ENCODE data around the gene CCDC149. TPM values are rescaled to one million over a fixed set of nuclear protein-coding genes. Genes with fewer than 3 reads are reported as not detected.

CCDC149 gene
- total RNA-seq, 1 experiment from 2014 or later = 9.8 TPM

- POLR2A ChIA-PET (ENCODE audit: unreplicated experiment) = no interaction called here
- TF ChIP-seq CTCF (conservative IDR thresholded peaks at IDR 0.05) = no peak
- no peak for TF ChIP-seq EZH2 (IDR thresholded peaks at IDR 0.05; ENCODE audit: low read depth)
- peaks cover 36% of the 10 kb centered on the region for H3K4me1 ChIP-seq (replicated peaks; ENCODE audit: insufficient read depth)
- H2AFZ ChIP-seq = no peak overlapping the region
- CTCF ChIA-PET = no interaction called here
- H3K4me3 ChIP-seq = no peak overlapping the region
- H3F3A ChIP-seq (ENCODE audit: insufficient read depth, low read depth) = peaks cover 18% of the 10 kb centered on the region
- H3K36me3 ChIP-seq (ENCODE audit: low read depth) = no peaks in the 10 kb centered on the region
- no peaks in the 10 kb centered on the region for H3K27me3 ChIP-seq (ENCODE audit: insufficient read depth, low read depth)
- no TSS peak for BruUV-seq (replicated peaks)
- intact Hi-C loops (cut with micrococcal nuclease; ENCODE audit: unreplicated experiment) = no loop called here
- no peak for DNase-seq
- H3K27ac ChIP-seq = no peak overlapping the region
- no peak overlapping the region for H3K4me2 ChIP-seq
- H3K79me2 ChIP-seq (ENCODE audit: low read depth) = no peaks in the 10 kb centered on the region
- no peaks in the 10 kb centered on the region for H4K20me1 ChIP-seq (ENCODE audit: insufficient read depth)
- H3K9me2 ChIP-seq (ENCODE audit: insufficient read depth) = no peaks in the 10 kb centered on the region
- no peaks in the 10 kb centered on the region for H3K9me3 ChIP-seq (ENCODE audit: insufficient read depth, low read depth)
Observed at GRCh38 chr4:24772952-24773351, 139.9 kb downstream of the CCDC149 start.

GRCh38 chr4:24772061-24772705 lies 140.7 kb downstream of the CCDC149 start:
- DNase-seq = no peak

DNA sequence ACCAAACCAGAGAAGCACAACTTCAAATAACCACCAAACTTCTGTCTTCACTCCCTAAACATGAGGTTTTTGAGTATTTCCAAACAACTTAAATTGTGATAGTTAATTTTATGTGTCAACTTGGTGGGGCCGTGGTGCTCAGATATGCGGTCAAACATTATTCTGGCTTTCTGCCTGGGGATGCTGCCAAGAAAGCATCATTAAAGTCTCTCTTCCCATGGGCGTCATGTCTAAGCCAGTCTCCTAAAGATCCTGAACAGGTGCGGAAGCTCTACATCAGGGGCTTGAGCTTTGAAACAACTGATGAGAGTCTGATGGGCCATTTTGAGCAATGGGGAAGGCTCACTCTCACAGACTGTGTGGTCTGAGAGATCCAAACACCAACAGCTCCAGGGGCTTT lies 141.6 kb downstream of the CCDC149 start:
- no peaks in the 10 kb centered on the region for H3K9me3 ChIP-seq (ENCODE audit: insufficient read depth, low read depth)
- H3F3A ChIP-seq (ENCODE audit: insufficient read depth, low read depth) = peaks cover 18% of the 10 kb centered on the region
- H3K79me2 ChIP-seq (ENCODE audit: low read depth) = no peaks in the 10 kb centered on the region
- H4K20me1 ChIP-seq (ENCODE audit: insufficient read depth) = no peaks in the 10 kb centered on the region
- DNase-seq = no peak
- H2AFZ ChIP-seq = no peak overlapping the region
- H3K36me3 ChIP-seq (ENCODE audit: low read depth) = no peaks in the 10 kb centered on the region
- TF ChIP-seq CTCF (conservative IDR thresholded peaks at IDR 0.05) = no peak
- BruUV-seq (replicated peaks) = no TSS peak
- no peaks in the 10 kb centered on the region for H3K9me2 ChIP-seq (ENCODE audit: insufficient read depth)
- CTCF ChIA-PET = no interaction called here
- H3K4me3 ChIP-seq = no peak overlapping the region
- H3K27me3 ChIP-seq (ENCODE audit: insufficient read depth, low read depth) = no peaks in the 10 kb centered on the region
- intact Hi-C loops (cut with micrococcal nuclease; ENCODE audit: unreplicated experiment) = no loop called here
- POLR2A ChIA-PET (ENCODE audit: unreplicated experiment) = no interaction called here
- peaks cover 36% of the 10 kb centered on the region for H3K4me1 ChIP-seq (replicated peaks; ENCODE audit: insufficient read depth)
- H3K27ac ChIP-seq = no peak overlapping the region
- H3K4me2 ChIP-seq = no peak overlapping the region

More at GRCh38 chr4:24772061-24772705, 140.7 kb downstream of the CCDC149 start:
- no TSS peak for BruUV-seq (replicated peaks)
- ChIA-PET CTCF (no interaction called here), POLR2A (ENCODE audit: unreplicated experiment) (no interaction called here)
- no peaks in the 10 kb centered on the region for H3K79me2 ChIP-seq (ENCODE audit: low read depth)
- no peak overlapping the region for H3K4me3 ChIP-seq
- H4K20me1 ChIP-seq (ENCODE audit: insufficient read depth) = no peaks in the 10 kb centered on the region
- no peaks in the 10 kb centered on the region for H3K9me3 ChIP-seq (ENCODE audit: insufficient read depth, low read depth)
- no peak for TF ChIP-seq EZH2 (IDR thresholded peaks at IDR 0.05; ENCODE audit: low read depth)
- TF ChIP-seq CTCF (conservative IDR thresholded peaks at IDR 0.05) = no peak
- peaks cover 18% of the 10 kb centered on the region for H3F3A ChIP-seq (ENCODE audit: insufficient read depth, low read depth)
- no peaks in the 10 kb centered on the region for H3K9me2 ChIP-seq (ENCODE audit: insufficient read depth)
- no peak overlapping the region for H3K27ac ChIP-seq
- no peak overlapping the region for H3K4me2 ChIP-seq
- no peaks in the 10 kb centered on the region for H3K36me3 ChIP-seq (ENCODE audit: low read depth)
- intact Hi-C loops (cut with micrococcal nuclease; ENCODE audit: unreplicated experiment) = no loop called here
- H3K4me1 ChIP-seq (replicated peaks; ENCODE audit: insufficient read depth) = peaks cover 36% of the 10 kb centered on the region
- H2AFZ ChIP-seq = no peak overlapping the region
- no peaks in the 10 kb centered on the region for H3K27me3 ChIP-seq (ENCODE audit: insufficient read depth, low read depth)

Data from PC-9 (cell line).